LNCAP (cell line): ENCODE results near the gene GIT1.

Source experiments
- TF ChIP-seq, protein P1 (sequence below): fragments of 450-650 bp; IDR thresholded peaks from 2 replicates; pipeline ENCODE4 v1.5.1; 2017; ENCODE audit warnings: mild to moderate bottlenecking

GIT1 gene

DNA sequence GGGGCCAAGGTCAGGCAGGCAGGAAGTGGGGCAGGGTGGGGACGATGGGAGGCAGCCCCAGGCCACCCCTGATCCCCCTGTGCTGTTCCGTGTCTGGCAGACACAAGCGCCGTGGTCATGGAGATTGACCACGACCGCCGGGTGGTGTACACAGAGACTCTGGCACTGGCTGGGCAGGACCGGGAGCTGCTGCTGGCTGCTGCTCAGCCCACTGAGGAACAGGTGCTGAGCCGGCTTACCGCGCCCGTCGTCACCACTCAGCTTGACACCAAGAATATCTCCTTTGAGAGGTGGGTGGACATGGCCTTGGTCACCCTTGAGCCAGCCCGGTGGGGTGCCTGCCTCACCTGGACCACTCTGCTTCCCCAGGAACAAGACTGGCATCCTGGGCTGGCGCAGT is 19.5 kb upstream of the GIT1 start:
- TF ChIP-seq, protein P1, sequence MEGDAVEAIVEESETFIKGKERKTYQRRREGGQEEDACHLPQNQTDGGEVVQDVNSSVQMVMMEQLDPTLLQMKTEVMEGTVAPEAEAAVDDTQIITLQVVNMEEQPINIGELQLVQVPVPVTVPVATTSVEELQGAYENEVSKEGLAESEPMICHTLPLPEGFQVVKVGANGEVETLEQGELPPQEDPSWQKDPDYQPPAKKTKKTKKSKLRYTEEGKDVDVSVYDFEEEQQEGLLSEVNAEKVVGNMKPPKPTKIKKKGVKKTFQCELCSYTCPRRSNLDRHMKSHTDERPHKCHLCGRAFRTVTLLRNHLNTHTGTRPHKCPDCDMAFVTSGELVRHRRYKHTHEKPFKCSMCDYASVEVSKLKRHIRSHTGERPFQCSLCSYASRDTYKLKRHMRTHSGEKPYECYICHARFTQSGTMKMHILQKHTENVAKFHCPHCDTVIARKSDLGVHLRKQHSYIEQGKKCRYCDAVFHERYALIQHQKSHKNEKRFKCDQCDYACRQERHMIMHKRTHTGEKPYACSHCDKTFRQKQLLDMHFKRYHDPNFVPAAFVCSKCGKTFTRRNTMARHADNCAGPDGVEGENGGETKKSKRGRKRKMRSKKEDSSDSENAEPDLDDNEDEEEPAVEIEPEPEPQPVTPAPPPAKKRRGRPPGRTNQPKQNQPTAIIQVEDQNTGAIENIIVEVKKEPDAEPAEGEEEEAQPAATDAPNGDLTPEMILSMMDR, result no peak

DNA sequence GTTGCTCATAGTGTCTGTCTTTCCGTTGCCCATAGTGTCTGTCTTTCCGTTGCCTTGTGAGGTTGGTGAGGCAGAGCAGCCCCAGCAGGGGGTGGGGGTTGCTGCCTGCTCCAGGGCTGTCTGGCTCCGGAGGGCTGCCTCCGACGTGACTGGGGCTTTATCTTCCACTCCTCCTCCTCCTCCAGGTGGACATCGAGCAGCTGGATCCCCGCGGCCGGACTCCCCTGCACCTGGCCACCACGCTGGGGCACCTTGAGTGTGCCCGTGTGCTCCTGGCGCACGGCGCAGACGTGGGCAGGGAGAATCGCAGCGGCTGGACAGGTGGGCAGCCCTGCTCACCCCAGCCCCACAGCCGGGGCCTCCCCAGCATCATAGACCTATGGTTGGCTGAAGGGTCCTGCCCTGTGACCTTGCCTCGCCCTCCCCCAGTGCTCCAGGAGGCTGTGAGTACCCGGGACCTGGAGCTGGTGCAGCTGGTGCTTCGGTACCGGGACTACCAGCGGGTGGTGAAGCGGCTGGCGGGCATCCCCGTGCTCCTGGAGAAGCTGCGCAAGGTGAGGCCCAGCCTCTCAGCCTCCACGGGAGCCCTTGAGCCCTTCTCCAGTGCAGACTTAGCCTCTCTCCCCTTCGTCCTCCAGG is 18.2 kb upstream of the GIT1 start:
- TF ChIP-seq, protein P1, result no peak

DNA sequence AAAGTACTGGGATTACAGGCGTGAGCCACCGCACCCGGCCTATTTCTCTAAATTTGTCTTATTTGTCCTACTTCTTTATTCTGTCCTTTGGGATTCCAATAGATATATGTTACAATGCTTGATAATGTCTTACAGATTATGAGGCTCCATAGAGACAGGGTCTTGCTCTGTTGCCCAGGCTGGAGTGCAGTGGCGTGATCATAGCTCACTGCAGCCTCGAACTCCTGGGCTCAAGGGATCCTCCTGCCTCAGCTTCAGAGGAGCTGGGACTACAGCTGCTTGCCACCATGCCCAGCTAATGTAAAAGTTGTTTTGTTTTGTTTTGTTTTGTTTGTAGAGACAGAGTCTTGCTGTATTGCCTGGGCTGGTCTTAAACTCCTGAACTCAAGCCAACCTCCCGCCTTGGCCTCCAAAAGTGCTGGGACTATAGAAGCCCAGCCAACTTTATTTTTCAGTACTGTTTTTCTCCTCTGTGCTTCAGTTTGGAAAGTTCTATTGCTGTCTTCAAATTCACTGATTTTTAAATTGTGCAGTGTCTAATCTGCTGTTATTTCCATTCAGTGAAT is 13.7 kb upstream of the GIT1 start:
- TF ChIP-seq, protein P1, result no peak

DNA sequence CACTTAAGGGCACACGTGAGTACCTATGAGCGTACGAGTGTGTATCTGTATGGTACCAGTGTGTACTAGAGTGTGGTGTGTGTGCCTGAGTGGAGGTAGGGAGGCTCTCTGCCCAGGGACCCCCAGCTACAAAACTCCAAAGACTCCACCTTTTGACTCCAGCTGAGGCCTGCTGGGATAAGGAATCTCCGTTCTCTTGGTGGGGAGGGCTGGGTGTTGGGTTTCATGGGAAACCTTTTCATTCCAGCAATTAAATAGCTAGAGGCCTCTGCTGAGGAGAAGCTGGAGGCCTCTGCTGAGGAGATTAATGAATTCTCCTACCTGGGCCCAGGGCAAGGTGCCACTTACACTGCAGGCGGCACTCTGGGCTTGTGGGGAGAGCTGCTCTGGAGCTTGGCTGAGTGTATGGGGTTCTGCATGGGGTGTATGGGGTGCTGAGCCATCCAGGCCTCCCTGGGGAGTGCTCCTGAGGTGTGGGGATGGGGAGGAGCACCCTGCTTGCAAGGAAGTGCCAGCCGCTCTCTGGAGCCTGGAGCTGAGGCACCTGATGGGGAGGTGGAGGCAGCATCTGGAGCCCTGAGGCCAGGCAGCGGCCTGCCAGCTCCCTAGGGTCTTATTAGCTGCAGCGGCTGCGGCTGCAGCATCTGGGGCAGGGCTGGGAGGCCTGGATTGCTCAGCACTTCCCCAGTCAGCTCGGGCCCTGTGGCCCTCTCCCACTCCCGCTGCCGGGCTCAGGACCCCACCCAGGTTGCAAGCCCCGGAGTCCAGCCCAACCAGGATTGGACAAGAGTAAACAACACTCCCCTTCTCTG is 8.1 kb upstream of the GIT1 start:
- TF ChIP-seq, protein P1, result no peak

DNA sequence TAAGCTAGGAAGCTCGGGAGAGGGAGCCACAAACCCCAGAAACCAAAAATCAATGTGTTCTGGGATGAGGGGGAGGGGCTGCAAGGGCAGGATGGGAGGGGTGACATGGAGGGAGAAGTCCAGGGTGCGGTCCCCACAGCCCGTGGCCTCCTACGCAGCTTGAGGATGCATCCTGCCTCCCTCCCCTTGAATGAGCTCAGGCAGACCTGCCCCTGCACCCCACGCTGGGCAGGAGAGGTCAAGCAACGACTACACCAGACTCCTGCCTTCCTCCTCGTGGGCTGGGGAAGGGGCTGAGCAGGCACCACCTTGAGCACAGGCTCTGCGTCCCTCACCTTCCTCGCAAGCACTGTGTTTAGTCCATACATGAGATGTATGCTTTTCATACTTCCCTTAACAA is 7.4 kb upstream of the GIT1 start:
- TF ChIP-seq, protein P1, result no peak

DNA sequence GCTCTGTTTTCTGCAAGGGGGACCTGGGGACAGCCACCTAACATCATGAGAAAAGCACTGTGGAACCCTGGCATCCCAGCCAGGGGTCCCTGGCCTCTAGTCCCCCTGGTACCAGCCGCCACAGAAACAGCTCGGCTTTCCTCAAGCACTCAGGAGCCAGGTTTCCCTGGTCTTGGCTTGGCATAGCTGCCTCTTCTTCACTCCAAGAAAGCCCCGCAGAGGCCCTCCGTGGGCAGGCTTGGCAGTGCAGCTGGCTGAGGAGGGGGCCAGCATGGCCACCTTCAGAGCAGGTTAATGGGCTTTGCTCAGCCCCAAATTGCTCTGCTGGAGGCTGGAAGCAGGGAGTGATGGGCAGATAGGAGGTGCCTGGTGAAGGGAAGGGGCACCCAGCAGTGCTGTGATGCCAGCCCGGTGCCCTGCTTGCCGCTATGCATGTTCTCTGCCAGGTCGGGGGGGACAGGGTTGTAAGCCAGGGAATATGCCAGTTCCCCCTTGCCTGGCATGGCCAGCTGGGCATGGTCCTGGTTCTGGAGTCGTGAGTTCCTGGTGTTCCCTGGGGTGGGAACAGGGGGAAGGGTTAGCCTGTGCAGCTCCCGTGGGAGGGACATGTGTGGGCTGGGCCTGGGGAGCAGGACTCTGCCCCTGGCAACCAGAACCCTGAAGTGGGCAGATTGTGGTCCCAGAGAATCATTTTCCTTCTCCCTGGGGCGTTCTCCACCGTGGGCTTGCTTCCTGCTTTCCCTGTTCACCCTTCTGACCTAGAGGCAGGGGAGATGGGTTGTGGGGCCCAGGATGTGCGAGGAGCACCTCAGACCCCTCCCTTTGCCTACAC is 6.7 kb upstream of the GIT1 start:
- TF ChIP-seq, protein P1, result no peak
